HK-2 (cell line): ENCODE results near the gene MLLT3.

ENCODE experiments used
- DNase-seq: peaks from one replicate; pipeline ENCODE4 v3.0.0-alpha.2; 2018; ENCODE audit not compliant: unreplicated experiment

Gene MLLT3

DNA sequence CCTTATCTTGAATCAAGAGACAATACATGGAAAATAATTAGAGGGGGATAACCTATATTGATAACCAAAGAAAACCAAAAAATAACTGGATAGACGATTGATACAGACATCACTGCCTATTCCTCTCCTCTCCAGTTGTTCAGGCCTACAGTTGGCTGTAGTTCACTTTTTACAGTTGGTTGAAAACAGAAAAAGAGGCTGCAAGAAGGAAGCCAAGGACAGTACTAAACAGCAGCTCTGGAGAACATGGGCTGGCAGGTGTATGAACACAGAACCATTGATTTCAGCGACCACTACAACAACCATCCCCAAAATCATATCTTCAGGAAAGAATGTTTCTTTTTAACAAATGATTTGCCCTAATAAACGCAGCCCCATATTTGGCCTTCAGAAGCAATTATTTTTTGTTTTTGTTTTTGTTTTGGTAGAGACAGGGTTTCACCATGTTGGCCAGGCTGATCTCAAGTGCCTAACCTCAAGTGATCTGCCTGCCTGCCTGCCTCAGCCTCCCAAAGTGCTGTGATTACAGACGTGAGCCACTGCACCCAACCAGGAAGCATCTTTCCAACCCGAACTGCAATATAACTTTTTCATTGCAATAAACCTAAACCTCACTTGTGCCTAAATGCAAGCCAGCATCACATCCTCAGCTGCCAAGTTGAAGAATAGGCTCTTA lies 64.3 kb downstream of the MLLT3 start:
- no peak for DNase-seq

DNA sequence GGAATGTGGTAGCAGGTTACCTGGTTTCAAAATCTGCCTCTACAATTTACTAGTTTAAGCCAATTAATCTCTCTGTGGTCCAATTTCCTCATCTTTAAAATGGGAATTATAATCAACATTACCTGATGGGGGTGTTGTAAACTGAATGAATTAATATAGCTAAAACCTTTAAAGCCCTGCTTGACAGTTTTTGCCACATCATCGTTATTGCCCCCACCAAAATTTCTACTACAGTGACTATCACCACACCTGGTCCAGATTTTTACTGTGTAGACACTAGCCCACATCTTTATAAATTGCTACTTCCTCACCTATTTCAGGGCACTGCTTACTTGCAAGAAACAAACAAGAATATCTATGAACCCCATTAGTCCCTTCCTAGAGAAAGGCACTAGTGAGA lies 65.0 kb downstream of the MLLT3 start:
- DNase-seq, result no peak

DNA sequence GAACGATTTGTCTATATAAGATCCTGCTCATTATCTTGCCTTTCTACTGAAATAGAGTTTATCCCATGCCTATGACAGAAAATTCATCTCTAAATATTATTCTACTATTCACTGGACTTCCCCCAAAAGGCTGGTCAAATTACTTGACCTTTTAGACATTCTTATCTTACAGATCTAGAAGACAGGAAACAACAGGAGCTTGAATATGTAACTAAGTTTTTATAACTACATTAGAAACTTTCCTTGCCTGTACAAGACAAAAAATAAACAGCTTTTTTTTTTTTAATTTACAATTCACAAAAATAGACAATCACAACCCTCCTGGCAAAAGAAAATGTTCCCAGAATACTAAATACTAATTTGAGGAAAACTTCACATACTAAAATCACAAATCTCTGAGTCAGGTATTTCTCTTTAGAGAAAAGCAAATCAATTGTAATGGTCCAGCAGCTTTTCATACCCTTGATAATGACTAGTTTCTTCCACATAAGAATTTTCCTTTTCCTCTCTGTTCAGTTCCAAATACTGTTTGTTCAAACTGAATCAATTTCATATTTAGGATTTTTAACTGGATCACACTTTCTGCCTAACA lies 68.6 kb downstream of the MLLT3 start:
- no peak for DNase-seq

DNA sequence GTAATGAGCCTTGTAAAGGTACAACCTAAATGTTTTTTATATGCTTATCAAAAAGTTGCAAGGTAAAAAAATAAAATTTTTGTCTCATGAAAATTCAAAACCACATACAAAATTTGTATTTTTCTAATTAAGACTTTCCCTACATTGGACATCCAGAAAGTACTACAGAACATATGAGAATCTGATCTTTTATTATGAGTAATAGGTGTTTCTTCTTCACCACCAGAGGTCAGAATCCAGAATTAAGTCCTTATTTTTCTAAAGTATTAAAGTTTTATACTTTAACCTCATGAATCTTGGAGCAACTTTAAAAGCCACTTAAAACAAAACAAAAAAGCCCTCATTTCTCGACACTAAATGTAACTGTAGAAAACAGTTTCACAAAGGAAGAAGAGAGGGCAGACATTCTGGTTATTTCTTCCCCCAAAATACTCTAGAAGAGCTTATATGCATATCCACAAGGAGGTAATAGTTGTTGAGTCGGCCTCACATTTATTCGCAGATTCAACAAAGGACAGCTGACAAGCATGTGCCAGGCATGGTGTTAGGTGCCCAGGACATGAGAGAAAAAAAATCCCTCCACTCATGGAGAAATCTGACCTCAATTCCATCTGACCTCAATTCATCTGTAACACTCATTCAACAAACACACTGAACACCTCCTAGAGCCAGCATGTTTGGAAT lies 69.3 kb downstream of the MLLT3 start:
- no peak for DNase-seq

DNA sequence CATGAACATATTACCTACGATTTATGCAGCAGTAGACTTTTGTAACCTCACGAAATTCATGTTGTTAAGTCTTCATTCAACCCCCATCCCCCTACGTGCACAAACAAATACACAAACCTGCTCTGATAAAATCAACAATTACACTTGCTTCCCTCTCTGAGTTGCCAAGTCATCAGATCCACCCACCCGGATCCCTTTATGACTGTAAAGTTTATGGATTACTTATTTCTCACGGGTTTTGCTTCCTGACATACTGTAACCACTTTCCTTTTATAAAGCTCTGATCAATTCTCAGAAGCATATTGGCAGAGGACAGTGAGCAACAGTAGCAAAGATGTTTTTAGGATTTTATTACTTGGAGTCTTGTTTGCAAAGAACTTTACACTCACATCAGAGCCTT lies 70.5 kb downstream of the MLLT3 start:
- no peak for DNase-seq

DNA sequence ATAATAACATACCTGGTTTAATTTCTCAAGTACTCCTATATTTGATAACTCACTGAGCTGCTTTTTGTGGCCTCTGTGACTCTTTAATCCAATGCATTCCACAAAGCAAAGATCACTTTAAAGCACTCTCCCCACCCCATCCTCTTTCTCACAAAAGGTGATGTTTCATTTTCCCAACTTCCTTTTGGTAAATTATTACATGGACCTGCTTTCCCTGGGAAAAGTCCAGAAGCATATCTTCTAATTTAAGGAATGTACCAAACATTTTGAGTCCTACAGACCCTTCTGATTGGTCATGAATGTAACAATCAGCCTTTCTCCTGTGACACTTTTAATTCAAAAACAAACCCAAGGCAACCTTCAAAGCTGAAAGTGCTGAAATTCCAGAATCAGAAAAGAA lies 71.1 kb downstream of the MLLT3 start:
- DNase-seq, result no peak

DNA sequence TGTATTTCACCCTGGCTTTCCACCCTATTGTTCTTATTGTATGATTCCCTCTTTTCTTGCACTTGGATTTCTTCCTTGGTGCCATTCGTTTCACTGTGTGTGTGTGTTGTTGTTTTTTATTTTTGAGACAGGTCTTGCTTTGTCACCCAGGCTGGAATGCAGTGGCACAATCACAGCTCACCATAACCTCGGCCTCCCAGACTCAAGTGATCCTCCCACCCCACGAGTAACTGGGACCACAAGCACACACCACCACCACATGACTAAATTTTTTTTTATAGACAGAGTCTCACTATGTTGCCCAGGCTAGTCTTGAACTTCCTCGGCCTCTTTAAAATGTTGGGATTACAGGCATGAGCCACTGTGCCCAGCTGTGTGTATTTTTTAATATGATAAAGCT lies 72.0 kb downstream of the MLLT3 start:
- DNase-seq, result no peak

DNA sequence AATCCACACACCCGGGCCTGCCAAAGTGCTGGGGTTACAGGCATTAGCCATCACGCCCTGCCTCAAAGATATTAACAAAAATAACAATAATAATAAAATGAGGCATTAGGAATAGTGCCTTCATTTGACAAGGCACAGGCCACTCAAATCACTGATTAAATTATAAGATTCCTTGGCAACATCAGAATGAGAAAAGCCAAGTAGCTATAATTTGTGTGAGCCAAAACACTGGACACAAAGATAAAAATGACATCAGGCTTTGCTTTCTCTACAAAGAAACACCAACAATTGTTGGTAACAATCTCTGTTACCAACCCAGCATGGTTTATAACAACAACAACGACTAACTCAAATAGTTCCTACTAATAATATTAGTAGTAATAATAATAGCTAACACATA lies 73.2 kb downstream of the MLLT3 start:
- no peak for DNase-seq

DNA sequence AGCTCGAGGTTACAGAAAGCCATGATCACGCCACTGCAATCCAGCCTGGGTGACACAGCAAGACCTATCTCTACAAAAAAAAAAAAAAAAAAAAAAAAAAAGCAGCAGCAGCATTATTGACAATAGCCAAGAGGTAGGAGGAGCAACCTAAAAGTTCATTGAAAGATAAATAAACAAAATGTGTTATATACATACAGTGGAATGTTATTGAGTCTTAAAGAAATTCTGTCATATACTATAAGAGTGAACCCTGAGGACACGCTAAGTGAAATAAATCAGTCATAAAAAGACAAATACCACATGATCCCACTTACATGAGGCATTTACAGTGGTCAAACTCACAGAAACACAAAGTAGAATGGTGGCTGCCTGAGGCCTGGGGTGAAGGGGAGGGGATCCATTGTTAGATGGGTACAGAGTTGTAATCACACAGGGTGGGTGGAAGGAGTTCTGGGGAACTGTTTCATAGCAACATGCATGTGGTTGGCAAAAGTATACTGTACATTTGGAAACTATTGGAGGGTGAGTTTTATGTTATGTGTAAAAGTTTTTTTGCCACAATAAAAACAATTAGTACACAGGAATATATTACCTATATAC lies 77.2 kb downstream of the MLLT3 start:
- DNase-seq, result no peak

DNA sequence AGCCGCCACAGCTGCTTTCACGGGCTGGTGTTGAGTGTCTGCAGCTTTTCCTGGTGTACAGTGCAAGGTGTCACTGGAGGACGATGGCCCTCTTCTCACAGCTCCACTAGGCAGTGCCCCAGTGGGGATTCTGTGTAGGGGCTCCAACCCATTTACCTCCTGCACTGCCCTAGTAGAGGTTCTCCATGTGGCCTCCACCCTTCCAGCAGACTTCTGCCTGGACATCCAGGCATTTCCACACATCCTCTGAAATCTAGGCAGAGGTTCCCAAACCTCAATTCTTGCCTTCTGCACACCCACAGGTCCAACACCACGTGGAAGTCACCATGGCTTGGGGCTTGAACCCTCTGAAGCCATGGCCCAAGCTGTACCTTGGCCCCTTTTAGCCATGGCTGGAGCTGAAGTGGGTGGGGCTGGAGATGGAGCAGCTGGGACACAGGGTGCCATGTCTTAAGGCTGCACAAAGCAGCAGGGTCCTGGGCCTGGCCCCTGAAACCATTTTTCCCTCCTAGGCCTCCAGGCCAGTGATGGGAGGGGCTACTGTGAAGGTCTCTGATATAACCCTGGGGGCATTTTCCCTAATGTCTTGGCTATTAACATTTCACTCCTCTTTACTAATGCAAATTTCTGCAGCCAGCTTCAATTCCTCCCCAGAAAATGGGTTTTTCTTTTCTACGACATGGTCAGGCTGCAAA lies 82.0 kb downstream of the MLLT3 start:
- DNase-seq, result no peak

DNA sequence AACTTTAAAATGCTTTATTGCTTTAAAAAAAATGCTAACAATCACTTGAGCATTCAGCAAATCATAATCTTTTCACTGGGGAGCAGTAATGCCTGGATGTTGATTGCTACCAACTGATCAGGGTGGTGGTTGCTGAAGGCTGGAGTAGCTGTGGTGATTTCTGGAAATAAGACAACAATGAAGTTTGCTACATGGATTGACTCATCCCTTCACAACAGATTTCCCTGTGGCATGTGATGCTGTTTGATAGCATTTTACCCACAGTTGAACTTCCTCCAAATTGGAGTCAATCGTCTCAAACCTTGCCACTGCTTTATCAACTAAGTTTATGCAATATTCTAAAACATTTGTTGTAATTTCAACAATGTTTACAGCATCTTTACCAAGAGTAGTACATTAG lies 83.3 kb downstream of the MLLT3 start:
- DNase-seq, result no peak

DNA sequence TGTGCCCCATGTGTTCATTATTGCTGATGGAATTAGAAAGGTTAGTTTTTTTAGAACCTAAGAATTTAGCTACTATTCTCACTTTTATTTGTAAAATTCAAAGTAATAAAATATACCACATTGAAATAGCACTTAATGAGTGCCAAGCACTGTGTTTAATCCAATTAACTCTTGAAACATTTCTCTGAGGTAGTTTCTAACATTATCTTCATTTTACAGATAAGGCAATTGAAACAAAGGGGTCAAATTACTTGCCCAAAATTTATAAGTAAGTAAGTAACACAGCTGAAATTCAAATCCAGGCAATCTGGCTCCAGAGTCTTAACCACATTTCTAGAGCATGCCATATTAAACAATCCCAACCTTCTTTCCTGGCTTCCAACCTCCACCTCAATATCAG lies 84.2 kb downstream of the MLLT3 start:
- DNase-seq, result no peak

DNA sequence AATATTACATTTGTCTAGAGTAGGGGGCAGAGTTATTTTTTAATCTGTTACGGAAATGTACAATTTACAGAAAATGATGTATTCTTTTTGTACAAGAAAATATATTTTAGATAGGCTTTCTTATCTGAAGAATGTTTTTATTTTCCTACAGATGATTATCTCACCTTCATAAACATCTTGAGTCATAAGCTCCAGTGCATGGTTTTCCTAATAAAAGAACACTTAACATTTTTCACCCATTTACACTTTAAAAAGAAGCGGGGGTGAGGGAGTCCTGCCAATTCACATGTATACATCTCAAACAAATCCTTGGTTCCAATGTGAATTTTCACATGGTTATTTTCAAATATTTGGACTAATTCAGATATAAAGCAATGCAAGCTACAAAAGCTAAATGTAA lies 85.0 kb downstream of the MLLT3 start:
- no peak for DNase-seq

DNA sequence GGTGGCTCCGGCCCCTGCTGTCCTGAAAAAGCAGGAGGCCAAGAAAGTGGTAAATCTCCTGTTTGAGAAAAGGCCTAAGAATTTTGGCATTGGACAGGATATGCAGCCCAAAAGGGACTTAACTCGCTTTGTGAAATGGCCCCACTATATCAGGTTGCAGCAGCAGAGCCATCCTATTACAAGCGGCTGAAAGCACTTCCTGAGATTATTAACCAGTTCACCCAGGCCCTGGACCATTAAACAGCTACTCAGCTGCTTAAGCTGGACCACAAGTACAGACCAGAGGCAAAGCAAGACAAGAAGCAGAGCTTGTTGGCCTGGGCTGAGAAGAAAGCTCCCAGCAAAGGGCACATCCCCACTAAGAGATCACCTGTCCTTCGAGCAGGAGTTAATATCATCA lies 89.7 kb downstream of the MLLT3 start:
- DNase-seq, result no peak

DNA sequence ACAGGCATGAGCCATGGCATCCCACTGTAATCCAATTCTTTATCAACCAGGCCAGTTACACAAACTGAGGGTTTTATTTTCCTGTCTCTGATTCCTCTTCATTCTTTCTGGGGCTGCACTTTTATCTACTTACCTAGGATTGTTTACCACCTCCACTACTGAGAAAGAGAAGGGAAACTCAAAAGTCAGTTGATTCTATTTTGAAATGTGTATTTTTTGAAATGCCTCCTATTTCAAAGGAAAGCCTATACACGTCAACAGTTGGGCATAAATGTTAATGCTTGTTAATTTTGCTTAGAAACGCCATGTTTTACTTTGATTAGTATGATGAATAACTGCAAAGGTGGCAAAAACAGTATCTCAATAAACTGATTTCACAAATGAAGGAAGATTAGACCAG lies 92.5 kb downstream of the MLLT3 start:
- DNase-seq, result no peak

DNA sequence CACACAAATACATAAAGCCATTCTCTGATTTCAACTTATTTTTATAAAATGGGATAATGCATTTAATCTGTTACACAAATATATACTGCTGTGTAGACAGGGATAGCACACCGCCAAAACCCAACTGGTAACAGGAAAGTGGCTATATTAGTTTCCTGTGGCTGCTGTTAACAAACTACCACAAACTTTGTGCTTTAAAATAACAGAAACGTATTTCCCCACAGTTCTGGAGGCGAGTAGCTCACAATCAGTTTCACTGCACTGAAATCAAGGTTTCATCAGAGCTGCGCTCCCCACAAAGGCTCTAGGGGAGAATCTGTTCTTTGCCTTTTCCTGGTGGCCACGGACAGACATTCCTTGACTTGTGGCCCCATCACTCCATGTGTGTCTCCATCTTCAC lies 94.0 kb downstream of the MLLT3 start:
- DNase-seq, result no peak

DNA sequence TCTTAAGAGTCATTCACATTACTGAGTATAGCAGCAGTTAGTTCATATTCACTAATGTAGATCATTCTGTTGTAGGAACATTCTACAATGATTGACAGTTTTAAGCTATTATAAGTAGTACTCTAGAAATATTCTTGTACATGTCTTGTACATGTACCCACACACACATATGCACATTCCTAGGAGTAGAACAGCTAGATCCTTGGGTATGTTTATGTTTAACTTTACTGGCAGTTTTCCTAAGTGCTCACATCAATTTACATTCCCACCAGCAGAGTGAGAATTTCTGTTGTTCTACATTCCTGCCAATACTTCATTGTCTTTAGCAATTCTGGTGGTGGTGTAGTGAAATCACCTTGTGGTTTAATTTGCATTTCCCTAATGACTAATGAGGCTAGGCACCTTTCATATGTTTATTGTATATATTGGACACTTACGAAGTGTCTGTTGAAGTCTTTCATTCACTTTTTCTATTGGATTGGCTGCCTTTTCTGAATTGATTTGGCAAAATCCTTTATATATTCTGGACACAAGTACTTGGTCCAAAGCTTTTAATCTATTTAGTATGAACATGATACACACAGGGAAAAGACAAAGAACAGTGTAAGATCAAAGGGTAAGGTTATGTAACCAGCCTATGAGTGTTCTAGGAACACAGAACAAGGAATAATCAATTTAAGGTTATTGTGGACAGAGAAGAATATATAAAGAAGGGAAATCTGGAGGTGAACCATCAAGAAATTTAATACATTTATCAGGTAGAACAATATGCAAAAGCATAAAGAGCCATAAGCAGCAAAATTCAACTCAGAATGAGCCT lies 95.6 kb downstream of the MLLT3 start:
- DNase-seq, result no peak

DNA sequence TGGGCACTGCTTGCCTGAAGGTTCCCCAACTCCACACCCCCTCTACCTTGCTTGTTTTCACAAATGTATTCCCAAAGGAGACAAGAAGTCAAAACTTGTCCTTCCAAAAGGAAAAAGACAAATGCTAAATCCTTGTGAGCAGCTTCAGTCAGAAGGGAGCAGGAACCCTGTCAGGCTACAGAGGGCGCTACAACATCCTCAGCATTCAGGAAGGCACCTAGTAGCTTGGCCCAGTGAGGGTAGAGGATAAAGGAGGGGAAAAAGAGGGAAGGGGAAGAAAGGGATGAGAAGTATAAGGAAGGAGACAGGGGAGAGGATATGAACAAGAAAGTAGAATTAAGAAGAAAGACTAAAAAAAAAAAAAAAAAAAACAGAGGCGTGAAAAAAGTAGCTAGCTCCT lies 97.5 kb downstream of the MLLT3 start:
- DNase-seq, result no peak

DNA sequence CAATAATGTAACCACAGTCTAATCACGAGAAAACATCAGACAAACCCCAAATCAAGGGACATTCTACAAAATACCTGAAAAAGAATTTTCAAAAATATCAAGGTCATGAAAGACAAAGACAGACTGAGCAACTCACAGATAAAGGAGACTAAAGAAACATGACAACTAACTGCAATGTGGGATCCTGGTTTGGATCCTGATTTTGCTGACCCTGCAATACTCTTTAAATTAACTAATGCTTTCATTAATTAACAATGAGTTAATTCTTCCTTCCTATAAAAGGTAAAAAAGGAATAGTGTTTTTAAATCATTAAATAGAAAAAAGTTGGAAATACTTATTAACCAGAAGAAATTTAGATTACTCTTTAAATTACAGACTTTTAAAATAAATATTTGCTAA lies 103.6 kb downstream of the MLLT3 start:
- DNase-seq, result no peak

DNA sequence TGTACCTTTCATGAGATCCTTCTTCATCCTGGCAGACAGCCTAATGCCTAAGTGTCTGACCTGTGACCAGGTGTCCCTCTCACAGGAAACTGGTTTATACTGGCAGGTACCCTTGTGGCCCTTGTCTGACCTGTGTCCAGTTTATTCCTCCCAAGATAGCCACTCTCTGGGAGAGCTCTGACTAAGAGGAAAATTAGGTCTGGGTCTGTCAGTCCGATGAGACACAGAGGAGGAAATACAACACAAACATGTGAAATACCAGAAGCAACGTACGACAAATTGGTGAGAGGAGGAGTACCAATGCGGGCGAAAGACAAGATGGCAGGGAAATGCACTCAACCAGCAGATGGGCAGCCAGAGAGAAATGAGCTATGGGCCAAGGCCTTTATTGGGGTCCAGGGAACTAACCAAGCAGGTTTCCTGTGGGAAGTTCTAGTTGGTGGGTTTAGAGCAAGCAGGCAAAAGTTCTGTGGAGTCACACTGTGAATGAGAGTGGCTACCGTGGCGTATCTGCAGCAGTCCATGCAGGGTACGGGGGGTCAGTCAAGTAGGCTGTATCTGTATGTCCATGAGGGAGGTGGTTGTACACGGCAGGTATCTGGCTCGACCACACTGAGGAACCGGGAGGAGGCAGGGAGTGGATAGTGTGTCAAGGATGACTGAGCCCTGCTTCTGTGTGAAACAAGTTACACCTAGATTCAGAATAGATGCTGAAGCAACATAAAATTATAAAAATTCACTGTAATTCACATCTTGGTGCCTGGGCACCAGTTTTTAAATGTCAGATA lies 109.0 kb downstream of the MLLT3 start:
- no peak for DNase-seq

DNA sequence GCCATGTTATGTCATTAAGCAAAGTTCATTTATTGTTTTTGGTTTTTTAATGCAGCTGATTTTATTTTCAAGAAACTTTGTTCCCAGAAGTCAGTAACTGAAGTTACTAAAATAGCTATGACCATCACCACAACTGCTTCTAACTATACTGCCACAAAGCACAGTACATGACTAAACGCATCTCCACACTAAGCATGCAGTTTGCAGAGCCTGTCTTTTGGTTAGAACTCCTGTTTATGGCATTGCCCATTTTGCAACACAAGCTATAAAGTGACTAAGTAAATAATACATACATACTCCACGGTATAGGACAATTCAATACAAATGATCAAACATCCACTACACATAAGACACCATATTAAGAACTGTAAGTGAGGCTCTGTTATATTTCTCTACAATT lies 109.7 kb downstream of the MLLT3 start:
- DNase-seq, result no peak
